Ovary (tissue), 3 donors: ENCODE results near the gene ARF1.

Source experiments
- POLR2A ChIP-seq: fragments of 450-650 bp; IDR thresholded peaks from one replicate; pipeline ENCODE4 v1.6.1; 2017; ENCODE audit warnings: antibody characterized with exemption, mild to moderate bottlenecking, moderate library complexity
- TF ChIP-seq, protein P1 (sequence below), 3 donors: fragments of 450-650 bp in 2 of 3; fragments of 200-600 bp in 1 of 3; IDR thresholded peaks; one replicate each; pipeline versions ENCODE4 v1.5.1 to v1.8.0; 2016 to 2022; ENCODE audit warnings: antibody characterized with exemption in 3 of 3, mild to moderate bottlenecking in 1 of 3
- donor health status: DM: no; HTN: no; CAD: no.

- TF ChIP-seq, protein P1, sequence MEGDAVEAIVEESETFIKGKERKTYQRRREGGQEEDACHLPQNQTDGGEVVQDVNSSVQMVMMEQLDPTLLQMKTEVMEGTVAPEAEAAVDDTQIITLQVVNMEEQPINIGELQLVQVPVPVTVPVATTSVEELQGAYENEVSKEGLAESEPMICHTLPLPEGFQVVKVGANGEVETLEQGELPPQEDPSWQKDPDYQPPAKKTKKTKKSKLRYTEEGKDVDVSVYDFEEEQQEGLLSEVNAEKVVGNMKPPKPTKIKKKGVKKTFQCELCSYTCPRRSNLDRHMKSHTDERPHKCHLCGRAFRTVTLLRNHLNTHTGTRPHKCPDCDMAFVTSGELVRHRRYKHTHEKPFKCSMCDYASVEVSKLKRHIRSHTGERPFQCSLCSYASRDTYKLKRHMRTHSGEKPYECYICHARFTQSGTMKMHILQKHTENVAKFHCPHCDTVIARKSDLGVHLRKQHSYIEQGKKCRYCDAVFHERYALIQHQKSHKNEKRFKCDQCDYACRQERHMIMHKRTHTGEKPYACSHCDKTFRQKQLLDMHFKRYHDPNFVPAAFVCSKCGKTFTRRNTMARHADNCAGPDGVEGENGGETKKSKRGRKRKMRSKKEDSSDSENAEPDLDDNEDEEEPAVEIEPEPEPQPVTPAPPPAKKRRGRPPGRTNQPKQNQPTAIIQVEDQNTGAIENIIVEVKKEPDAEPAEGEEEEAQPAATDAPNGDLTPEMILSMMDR (IDR thresholded peaks at IDR 0.05), result no peak
- no peak for TF ChIP-seq POLR2A
These were observed 34.4 kb upstream of the ARF1 start for GRCh38 chr1:228048120-228048519.
